Skin of body (tissue), 2 donors: ENCODE data around the gene IL12RB1. TPM values are rescaled to one million over a fixed set of nuclear protein-coding genes. Genes with fewer than 3 reads are reported as not detected.
"Not testable (repeated sequence)": the region's sequence is repeated elsewhere in the genome, so short reads cannot be mapped to it uniquely, and the experiment has no call there.

ENCODE experiments used
- DNase-seq: peaks from one replicate; lab custom pipeline; 2025; lab: John Stamatoyannopoulos, UW
- total RNA-seq: library from RNA; depleted of rRNA; stranded (reverse); fragments of >200 nt; gene quantifications from one replicate; pipeline ENCODE4 v1.2.3, GENCODE V29; 2014

IL12RB1 gene
- total RNA-seq, 1 donor from 2014 or later, result 0.10 TPM

DNA sequence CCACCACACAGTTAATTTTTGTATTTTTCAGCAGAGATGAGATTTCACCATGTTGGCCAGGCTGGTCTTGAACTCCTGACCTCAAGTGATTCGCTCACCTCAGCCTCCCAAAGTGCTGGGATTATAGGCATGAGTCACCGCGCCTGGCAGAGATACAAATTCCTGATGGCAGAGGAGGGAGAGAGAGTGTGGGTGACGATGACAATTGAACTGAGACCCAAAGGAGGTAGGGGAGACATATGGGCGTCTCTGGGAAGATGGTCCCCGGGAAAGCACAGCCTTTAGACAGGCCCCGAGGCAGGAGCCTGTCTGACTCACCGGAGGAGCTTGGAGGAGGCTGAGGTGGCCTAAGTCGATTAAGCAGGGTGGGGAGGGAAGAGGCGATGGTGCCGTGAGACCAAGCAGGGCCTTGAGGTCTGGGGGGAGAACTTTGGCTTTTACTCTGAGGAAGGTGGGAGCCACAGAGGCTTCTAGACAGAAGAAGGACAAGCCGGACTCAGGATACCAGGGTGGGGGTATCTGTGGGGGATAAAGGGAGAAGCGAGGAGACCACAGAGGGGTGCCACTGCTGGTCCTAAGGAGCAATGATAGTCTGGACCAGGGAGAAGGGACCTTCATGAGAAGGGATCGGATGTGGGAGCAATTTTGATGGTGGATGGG, 40.5 kb downstream of the IL12RB1 start:
- no peak for DNase-seq

DNA sequence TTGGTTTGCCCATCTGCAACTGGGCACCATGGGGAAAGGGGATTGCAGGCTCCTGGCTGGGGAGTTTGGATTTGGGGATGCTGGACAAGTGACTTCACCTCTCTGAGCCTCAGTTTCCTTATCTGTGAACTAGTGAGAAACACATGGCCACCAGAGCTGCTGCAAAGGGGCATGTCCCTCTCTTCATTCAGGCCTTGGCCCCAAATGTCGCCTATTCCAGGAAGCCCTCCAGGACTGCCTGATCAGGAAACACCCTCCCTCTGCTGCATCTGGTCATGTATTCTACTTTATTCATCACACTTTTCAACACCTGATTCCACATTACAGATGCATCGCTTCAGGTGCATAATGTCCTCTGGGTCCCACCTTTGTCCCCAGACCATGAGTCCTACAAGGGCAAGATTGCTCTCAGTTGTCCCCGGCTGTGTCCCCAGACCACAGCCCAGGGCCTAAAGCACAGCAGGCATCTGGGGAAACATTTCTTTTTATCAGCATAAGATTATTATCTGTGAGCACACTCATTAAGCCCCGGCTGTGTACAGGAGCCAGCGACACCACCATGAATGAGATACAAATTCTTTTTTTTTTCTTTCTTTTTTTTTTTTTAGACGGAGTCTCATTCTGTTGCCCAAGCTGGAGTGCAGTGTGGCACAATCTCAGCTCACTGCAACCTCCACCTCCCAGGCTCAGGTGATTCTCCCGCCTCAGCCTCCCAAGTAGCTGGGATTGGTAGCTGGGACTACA, 41.3 kb downstream of the IL12RB1 start:
- DNase-seq, result no peak

DNA sequence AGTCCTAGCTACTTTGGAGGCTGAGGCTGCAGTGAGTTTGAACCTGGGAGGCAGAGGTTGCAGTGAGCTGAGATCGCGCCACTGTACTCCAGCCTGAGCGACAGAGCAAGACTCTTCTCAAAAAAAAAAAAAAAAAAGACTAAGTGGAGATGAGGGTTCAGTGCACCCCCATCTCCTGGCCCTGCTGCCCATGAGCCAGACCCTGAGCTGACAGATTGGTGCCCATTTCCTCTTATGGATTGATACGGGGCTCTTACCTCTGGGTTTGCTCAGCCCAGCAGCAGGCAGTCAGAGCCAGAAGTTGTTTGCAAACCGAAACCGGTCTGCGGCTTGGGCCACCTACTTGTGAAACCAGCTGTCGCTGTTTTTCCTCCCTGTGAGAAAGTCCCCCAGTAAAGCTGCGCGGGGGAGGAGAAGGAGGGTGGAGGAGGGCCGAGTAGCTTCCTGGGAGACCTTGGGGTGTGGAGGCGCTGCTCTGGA, 41.9 kb downstream of the IL12RB1 start:
- no peak for DNase-seq

DNA sequence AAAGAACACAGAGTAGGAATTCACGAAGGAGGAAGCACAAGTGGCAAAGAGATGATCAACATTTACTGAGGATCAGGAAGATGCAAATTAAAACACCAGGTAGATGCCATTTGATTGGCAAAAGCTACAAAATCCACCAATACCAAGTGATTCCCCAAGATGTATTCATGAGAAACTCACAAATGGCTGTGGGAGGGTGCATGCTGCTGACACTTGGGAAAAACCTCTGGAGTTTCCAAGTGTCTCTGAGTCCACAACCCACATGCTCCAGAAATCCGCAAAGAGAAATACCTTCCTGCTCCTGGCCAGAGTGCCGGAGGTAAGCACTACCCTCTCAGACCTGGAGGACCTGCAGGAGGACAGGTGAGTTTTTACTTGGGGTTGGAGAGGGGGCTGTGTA, 43.1 kb downstream of the IL12RB1 start:
- DNase-seq, result no peak

DNA sequence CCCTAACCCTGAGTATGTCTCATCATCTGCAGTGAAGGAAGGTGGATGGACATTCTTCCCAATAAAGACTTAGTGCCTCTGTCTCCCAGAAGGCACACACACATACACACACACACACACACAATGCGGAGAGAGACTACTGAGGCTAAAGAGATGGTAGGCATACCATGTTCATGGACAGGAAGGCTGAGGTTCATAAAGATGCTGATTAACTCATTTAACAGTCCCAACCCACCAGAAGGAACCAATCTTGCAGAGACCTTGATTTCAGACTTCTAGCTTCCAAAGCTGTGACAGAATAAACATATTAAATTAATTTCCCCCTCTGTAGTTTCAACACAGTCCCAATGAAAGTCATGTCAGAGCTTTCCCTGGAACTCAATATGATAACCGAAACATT, 45.7 kb downstream of the IL12RB1 start:
- peak; percentile 45 for DNase-seq

DNA sequence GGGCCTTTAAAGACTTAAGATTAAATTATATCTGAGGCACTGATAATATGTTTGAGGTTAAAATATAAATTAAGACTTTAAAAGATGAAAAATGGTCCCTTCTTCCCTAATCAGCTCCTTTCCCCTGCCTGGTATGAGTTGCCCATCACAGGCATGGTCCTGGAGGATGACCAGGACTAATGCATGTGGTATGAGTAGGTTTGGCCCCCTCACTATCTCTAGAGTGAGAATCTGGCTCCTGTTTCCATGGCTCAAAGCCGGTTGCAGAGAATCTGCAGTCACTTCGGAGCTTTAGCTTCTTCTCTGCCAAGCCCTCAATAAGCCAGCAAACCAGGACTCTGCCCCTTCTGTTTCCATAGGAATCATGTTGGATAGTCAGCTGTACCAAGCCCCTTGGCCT, 54.6 kb downstream of the IL12RB1 start:
- DNase-seq, result not testable (repeated sequence)

DNA sequence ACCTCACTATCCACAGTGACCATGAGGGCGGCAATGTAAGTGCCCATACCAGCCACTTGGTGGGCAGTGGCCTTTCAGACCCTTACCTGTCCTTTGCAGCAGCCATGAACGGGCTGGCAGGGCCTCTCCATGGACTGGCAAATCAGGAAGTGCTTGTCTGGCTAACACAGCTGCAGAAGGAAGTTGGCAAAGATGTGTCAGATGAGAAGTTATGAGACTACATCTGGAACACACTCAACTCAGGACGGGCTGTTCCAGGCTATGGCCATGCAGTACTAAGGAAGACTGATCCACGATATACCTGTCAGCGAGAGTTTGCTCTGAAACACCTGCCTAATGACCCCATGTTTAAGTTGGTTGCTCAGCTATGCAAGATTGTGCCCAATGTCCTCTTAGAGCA, 55.3 kb downstream of the IL12RB1 start:
- not testable (repeated sequence) for DNase-seq

DNA sequence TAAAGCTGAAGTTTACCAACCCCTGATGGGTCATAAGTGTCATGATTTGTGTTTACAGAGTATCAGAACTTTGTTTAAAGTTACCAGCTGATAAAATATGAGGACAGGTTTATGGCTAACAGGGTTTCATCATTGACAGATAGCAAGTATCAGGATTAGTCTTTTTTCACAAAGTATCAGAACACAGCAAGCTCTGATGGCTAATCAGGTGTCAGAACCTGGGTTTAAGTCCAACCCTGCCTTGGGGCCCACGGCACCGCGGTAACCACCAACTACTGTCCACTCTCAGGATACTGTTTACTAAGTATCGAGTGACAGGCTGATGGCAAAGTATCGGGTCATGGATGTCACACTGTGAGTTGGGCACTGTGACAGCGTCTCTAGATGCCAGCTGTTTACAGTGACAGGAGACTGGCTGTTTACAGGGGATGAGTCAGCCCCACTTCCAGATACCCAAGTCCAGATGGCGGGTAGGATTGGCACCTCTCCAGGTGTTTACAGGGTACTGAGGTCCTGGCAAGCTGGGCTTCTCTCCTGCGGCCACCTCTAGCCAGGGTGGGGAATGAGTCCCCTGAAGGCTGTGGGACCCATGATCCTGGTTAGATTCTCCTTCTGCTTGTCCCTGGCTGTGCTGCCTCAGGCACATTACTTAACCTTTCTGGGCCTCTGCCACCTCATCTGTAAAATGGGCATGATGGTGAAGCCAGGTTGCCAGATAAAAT, 57.0 kb downstream of the IL12RB1 start:
- DNase-seq, result peak; percentile 27

DNA sequence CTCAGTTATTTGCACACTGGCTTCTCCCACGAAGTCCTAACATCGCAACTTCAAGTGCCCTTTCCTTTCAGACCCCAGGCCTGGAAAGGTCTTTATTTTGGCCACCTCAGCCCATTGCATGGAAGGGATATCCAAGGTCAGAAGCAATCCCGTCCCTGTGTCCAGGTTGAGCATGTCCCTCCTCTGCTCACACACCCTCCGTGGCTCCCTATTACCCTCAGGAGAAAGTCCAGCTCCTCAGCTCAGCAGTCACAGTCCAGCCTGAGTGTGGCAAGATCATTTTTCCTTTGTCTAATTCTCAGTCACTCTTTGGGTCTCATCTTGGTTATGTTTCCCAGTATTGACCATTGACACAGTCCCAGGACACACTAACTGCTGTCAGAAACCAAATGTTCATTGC, 59.6 kb downstream of the IL12RB1 start:
- DNase-seq, result no peak

DNA sequence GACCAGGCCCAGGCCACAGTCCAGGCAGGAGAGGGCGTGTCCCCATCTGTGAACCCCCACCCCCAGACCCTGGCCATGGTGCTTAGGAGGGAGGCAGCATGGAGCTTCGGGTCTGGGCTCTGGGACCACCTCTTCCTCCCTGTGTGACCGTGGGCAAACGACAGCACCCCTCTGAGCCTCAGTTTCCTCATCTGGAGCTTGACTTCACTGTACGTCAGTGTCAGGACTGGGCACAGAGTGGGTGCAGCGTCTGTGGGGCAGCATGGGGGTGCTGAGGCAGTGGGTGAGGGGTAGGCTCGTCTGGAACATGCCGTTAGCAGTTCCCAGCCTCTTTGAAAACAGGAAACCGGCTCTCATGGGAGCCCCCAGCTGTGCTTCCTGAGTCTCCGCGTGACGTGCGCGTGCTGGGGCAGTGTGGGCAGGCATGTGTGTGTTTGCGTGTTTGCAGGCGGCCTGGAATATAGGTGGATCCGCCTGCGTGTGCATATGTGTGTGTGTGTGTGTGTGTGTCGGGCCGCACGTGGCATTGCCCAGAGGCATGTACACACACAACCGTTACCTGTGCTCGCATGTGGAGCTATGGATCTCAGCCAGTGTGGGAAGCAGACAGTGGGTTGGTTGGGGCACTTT, 63.0 kb downstream of the IL12RB1 start:
- peak; percentile 65 for DNase-seq

DNA sequence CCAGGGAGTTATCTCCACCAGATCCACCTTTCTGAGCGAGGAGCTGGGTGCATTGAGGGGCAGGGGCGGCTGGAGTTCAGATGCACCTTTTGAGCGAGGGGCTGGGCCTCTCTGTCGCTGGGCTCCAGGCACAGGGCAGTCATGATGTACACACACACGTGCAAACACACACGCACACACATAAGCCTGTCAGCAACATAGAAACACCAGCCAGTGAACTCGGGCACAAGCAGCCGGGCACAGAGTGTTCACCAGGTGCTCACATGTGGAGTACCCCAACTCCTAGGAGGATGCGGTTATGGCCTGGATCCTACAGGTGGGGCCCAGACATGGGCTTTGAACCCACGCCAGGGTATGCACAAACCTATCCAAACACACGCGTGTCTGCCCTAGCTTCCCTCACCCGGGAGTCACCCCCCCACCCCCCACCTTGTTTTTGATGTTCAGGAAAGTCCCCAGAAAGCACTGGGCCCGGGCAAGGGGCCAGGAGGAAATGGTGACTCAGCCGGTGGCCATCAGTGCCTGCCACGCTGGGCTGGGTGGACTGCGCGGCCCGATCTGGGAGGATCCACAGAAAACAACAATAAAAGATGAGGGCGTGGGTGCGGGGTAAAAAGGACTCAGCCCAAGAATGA, 65.5 kb downstream of the IL12RB1 start:
- peak; percentile 20 for DNase-seq

DNA sequence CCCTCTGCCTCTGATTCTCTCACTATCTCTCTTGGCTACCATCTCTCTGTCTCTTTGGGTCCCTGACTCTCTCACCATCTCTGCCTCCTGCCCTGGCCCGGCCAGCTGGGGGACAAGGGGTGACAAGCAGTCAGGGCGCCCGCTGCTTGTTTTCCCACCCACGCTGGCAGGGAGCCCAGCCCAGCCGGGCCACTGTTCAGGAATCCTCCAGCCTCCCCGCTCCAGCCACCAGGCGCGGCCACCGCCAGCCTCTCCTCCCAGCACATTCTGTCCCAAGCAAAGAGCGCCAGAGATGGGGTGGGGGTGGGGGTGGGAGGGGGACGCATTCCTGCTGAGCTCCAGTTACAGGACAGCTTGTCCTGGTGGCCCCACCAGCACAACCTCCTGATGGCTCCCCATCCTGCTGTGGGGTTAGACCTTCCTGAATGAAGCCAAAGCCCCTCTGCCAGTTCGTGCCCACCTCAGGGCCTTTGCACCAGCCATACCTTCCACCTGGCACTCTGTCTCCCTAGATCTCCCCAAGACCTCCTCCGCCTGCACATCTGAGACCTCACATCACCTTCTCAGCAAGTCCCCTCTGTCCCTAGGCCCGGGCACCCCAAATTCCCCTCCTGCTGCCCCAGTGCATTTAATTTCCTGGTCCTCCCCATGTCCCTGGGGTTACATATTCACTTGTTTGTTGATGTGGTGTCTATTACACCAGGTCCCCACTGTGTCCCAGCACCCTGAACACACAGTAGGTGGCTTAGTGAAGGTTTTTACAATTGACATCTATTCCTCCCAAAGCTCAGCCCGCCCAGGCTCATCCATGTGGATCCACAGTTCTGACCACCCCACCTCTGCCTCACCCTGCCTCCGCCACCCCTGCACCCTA, 66.3 kb downstream of the IL12RB1 start:
- no peak for DNase-seq

DNA sequence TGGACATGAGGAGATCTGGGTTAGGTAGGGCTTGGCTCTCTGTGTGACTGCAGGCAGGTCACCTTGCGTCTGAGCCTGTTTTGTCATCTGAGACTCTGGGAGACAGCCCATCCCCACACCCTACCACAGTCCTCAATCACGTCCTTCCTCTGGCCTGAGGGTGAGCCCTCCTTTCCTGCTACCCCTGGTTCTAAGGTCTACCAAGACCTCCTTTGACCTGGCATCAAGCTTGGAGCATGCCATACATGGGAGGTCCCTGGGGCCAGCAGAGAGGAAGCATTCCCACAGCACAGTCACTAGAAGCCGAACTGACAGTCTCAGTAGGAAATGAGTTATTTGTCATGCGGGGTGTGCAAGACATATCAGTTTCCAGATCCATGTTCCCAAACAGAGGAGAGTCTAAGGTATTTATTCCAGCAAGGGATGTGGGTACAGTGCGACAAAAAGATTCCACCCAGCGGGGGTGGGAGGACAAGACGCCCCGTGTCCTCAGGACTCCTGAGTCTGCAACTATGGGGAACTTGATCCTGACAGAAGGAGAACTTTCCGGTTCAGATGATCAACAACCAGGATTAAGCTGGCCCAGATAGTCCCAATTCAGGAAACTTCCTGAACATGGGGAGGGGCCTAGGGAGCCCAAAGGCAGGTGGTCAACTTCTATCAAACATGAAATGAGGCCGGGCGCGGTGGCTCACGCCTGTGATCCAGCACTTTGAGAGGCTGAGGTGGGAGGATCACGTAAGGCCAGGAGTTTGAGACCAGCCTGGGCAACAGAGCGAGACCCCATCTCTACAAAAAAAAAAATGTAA, 69.3 kb downstream of the IL12RB1 start:
- no peak for DNase-seq

DNA sequence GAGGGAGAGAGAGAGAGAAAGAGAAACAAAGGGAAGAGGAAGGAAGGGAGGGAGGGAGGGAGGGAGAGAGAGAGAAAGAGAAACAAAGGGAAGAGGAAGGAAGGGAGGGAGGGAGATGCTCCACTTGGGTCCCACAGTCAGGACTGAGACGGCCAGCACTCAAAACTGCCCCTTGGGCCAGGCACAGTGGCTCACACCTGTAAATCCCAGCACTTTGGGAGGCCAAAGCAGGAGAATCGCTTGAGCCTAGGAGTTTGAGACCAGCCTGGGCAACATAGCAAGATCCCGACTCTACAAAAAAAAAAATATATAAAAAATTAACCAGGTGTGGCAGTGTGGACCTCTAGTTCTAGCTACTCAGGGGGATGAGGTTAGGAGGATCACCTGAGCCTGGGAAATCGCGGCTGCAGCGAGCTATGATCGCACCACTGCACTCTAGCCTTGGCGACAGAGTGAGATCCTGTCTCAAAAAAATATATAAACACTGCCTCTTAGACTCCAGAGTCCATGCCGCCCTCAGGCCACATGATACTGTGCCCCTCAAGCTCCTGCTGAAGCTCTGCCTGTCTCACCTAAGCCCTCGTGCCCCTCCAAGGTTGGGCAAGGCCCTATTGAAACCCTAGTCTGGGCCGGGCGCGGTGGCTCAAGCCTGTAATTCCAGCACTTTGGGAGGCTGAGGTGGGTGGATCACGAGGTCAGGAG, 70.4 kb downstream of the IL12RB1 start:
- DNase-seq, result no peak

DNA sequence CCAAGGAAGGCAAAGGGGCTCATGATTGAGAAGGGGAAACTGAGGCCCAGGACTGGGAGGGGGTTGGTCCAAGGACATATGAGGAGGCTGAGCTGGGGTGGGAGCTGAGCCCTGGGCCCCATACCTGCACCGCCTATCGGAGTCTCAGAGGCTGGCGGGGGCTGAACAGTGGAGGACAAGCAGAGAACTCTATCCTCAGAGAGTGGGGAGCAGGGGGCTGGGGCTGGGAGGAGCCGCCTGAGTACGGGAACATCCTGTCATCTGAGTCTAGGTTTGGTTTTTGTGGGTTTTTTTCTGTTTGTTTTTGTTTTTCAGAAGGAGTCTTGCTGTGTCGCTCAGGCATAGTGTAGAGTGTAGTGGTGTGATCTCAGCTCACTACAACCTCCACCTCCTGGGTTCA, 72.5 kb downstream of the IL12RB1 start:
- no peak for DNase-seq

DNA sequence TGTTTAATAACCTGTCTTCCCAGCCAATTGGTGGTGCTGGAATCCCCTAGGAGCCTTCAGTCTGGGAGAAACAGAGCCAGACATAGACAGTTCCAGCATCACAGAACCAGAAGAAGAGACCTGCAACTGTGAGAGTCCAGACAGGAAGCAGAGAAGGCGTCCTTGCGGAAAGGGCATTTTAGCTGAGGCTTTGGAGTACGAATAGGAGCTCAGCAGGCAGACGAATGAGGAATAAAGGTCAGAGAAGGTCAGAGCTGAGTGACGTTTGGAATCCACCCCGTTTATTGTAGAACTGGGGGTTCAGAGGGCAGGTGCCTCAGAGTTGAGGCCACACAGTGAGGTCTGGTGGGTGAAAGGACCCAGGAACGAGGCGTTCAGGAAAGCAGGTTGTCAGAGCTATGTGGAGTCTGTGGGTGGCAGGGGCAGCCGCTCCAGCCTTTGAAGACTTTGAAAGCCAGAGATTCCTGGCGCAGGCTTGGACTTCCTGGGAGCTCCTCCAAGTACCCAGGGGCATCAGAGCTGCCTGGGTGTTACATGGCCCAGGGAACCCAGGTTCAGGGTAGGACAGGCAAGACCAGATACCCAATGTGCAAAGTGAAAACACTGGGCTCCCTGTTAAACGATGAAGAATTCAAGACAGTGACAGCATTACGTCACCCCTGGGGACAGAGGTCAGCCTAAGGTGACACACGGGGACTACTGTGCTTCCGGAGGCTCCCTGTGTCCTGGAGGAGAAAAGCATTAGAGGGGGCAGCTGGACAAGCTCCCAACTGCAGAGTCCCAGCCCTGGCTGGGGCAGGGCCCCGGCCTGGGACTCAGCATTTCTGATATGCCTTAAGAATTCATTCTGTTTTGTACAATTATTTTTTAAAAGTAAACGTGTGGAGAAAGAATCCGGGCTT, 73.3 kb downstream of the IL12RB1 start:
- DNase-seq, result no peak

DNA sequence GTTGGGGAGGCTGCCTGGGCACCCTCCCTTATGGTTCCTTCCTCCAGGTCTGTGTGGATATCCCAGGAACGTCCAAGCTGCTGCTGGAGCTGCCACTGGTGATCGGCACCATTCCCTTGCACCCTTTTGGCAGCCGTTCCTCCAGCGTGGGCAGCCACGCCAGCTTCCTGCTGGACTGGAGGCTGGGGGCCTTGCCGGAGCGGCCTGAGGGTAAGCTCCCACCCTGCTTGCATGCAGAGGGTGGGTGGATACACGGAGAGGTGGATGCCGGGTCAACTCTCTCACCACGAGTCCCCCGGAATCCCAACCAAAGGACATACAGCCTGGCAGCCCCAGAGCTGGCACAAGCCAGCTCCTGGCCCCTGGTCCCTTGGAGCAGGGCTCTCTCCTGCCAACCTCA, 76.6 kb downstream of the IL12RB1 start:
- DNase-seq, result no peak
